Thyroid gland (tissue), 4 donors: ENCODE measurements around the gene SLC7A5.

ENCODE experiments used
- POLR2A ChIP-seq, 2 donors: fragments of 450-650 bp; IDR thresholded peaks; one replicate each; pipeline ENCODE4 v1.6.1; 2017; ENCODE audit warnings: antibody characterized with exemption in 2 of 2, mild to moderate bottlenecking in 2 of 2, moderate library complexity in 1 of 2
- TF ChIP-seq, protein P1 (sequence below), 6 experiments: fragments of 200-600 bp in 3 of 6; fragments of 450-650 bp in 3 of 6; sonication (generic) in 3 of 6; IDR thresholded peaks; one replicate each; pipeline ENCODE4 v1.5.1; 2016 to 2019; ENCODE audit warnings: antibody characterized with exemption in 6 of 6, mild to moderate bottlenecking in 2 of 6, inconsistent platforms in 1 of 6, moderate library complexity in 1 of 6

DNA sequence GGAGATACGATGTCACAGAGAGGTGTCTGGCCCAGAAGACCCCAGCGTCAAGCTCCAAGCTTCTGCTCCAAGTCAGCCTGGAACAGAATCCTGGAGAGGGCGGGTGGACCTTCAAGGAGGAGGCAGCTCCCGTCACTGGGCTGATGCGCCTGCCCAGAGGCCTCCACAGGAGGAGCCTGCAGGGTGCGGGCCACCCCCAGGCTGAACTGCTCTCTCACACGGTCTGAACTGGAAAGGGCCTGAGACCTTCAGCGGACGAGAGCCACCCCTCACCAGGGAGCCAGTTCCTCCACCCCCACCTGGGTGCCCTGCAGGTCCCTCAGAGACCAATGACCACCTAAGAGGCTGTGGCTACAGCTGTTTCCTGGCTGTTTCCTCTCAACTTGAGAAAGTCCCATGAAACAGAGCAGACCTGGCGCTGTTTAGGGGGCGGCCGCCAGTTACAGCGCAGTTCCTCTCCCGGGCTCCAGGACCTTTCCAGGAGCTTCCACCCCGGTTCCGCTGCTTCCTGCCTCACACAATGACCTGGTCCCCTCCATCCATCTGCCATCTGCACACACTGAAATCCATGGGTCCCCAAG is 67.5 kb downstream of the SLC7A5 start:
- TF ChIP-seq, protein P1, sequence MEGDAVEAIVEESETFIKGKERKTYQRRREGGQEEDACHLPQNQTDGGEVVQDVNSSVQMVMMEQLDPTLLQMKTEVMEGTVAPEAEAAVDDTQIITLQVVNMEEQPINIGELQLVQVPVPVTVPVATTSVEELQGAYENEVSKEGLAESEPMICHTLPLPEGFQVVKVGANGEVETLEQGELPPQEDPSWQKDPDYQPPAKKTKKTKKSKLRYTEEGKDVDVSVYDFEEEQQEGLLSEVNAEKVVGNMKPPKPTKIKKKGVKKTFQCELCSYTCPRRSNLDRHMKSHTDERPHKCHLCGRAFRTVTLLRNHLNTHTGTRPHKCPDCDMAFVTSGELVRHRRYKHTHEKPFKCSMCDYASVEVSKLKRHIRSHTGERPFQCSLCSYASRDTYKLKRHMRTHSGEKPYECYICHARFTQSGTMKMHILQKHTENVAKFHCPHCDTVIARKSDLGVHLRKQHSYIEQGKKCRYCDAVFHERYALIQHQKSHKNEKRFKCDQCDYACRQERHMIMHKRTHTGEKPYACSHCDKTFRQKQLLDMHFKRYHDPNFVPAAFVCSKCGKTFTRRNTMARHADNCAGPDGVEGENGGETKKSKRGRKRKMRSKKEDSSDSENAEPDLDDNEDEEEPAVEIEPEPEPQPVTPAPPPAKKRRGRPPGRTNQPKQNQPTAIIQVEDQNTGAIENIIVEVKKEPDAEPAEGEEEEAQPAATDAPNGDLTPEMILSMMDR (IDR thresholded peaks at IDR 0.05): no peak
- no peak for TF ChIP-seq POLR2A (IDR thresholded peaks at IDR 0.05)
